ENCODE data around the gene DICER1.

DNA sequence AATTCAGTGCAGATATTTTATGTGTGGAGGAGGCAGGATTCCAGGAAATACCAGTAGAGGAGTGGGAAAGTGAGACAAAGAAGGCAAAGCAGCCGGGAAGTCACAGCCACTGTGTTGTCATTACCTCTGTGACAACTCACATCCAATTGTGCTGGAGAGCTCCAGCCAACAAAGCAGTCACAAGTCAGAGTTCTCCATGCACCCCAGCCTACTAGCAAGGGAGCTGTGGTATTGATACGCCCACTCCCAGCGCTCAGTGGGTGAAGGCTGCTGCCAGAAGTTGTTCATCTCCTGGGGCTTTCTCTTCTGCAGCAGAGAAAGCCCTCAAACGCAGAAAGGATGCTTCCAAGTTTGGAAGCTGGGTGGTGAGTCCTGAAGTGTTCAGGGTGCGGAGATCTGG is 93.9 kb downstream of the DICER1 start:
- TF ChIP-seq CTCF (IDR thresholded peaks at IDR 0.05), result no peak
- no peak for TF ChIP-seq POLR2A (IDR thresholded peaks at IDR 0.05)
